HS-5 (cell line): ENCODE results near the gene PGPEP1.
"Not testable (repeated sequence)": the region's sequence is repeated elsewhere in the genome, so short reads cannot be mapped to it uniquely, and the experiment has no call there.

Source experiments
- DNase-seq: peaks from one replicate; pipeline ENCODE4 v3.0.0-alpha.2; 2012; ENCODE audit warnings: low read depth

PGPEP1 gene

GRCh38 chr19:18364826-18365528 is 24.6 kb downstream of the PGPEP1 start:
- DNase-seq, result peak; percentile 95

GRCh38 chr19:18366021-18366435 is 25.6 kb downstream of the PGPEP1 start:
- DNase-seq, result no peak

GRCh38 chr19:18368504-18369222 is 28.3 kb downstream of the PGPEP1 start:
- no peak for DNase-seq

- no peak for DNase-seq
Measured at GRCh38 chr19:18373407-18373891, 33.1 kb downstream of the PGPEP1 start.

- peak; percentile 86 for DNase-seq
Measured at GRCh38 chr19:18373892-18374629, 33.7 kb downstream of the PGPEP1 start.

GRCh38 chr19:18377026-18377425 is 36.6 kb downstream of the PGPEP1 start:
- no peak for DNase-seq

- peak; percentile 71 for DNase-seq
Measured at GRCh38 chr19:18379803-18380747, 39.7 kb downstream of the PGPEP1 start.

GRCh38 chr19:18380843-18381242 is 40.4 kb downstream of the PGPEP1 start:
- no peak for DNase-seq

GRCh38 chr19:18383622-18384021 is 43.2 kb downstream of the PGPEP1 start:
- DNase-seq, result not testable (repeated sequence)

- DNase-seq, result no peak
Measured at GRCh38 chr19:18384775-18385174, 44.4 kb downstream of the PGPEP1 start.

- DNase-seq, result no peak
Measured at GRCh38 chr19:18385359-18385674, 44.9 kb downstream of the PGPEP1 start.

GRCh38 chr19:18385675-18386542 is 45.5 kb downstream of the PGPEP1 start, which contains the start of gene GDF15:
Gene GDF15 (plus strand): TSS chr19:18386158. CDS start chr19:18386190, 32 bp downstream.
- no peak for DNase-seq

GRCh38 chr19:18386543-18387271 is 46.3 kb downstream of the PGPEP1 start:
- DNase-seq, result no peak

GRCh38 chr19:18388100-18388959 is 47.9 kb downstream of the PGPEP1 start:
- DNase-seq, result no peak

- DNase-seq, result no peak
Measured at GRCh38 chr19:18388960-18389725, 48.7 kb downstream of the PGPEP1 start.

GRCh38 chr19:18389726-18390064 is 49.3 kb downstream of the PGPEP1 start:
- DNase-seq, result no peak

GRCh38 chr19:18390065-18390907 is 49.9 kb downstream of the PGPEP1 start:
- no peak for DNase-seq
